SH-SY5Y (cell line): ENCODE measurements around the gene COLQ.

ENCODE experiments used
- GATA2 ChIP-seq: IDR thresholded peaks from 2 replicates; pipeline ENCODE4 v1.6.1; 2011; ENCODE audit warnings: mild to moderate bottlenecking, low read depth, low read length
- GATA3 ChIP-seq: IDR thresholded peaks from 2 replicates; pipeline ENCODE4 v1.6.1; 2011; ENCODE audit warnings: low read depth, mild to moderate bottlenecking, low read length, moderate library complexity

Gene COLQ

DNA sequence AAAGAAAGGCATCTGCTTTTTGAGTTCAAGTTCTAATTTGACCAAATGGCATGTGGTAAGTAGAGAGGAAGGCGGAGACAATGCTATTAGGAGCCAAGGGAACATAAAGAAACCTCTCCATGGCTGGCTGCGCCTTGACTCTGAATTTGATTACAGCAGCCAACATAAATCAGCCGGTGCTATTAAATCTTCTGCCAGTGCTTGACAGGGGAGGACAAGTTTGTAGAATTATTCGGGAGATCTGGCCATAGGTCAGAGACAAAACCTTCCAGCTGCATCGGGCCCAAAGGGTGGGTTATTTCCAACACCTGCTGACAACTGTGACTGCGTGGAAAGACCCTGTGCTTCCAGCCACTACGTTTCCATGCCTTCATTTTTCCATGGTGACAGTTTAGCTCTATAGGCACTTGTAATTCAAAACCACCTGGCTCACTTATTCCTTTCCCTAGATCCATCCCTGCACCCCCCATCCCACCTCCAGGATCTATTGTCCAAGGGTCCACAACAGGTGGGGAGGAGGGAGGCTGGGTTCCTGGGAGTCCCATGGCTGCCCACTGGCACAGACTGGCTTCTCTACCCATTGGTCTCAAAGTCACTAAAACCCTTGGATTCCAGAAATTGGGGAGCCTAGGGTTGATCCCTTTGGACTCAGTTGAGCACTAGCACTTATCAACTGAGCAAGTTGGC, 15.9 kb downstream of the COLQ start:
- TF ChIP-seq GATA3 = no peak
- no peak for TF ChIP-seq GATA2

DNA sequence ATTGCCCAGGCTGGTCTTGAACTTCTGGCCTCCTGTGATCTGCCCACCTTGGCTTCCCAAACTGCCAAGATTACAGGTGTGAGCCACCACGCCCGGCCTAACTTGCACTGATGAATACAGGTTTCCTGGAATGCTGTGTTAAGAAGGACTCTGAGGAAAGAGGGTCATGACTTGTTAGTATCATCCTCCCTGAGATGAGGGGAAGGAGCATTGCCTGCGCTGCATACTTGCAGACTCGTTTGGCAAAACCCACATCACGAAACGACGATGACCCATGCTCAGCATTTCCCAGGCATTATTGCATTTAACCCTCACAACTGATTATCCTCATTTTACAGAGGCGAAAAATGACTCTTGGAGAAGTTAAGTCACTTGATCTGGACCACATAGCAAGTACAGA, 18.9 kb downstream of the COLQ start:
- TF ChIP-seq GATA3 = no peak

DNA sequence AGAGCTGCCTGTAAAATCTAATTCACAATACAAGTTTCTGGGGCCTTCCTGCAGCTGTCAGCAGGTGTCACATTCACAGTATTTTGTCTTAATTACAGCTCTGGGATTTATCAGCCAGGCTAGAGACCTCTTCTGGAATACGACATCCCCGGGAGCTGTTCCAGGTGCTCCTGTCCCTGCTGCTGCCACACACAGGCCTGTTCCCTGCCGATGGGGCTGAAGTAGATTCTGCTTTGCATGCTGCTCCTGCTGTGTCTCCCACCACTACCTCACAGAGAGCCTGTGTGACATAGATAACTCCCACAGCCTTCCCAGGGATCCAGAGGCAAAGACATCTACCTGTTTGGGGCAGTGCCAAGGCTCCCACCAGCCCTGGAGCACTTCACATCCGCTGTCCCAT, 20.4 kb downstream of the COLQ start:
- TF ChIP-seq GATA2 (no peak), GATA3 (no peak)

DNA sequence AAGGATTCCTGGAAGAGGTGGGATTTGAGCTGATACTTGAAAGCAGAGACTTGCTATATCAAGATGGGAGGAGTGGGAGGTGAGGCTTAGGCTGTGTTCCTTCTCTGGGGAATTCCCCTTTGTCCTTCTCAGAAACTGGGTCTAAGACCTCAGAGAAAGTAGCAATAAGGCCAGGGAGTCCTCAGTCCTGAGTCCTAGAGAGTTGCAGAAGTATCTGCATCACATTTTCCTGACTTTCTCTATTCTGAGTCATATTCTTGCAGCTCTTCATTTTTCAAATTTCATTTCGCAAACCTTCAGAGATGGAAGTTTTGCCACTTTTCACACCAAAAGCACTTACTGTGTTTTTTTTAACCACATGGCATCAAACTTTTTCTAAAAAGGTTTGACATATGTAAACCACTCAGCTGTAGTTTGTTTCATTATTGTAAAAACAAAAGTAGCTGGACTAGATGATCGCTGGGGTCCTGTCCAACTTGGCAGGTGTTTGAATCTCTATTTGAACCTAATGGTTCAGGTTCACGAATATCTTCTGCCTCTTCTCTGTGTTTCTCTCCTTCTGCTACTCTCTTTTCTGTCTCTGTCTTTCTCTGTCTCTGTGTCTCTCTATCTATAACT, 21.3 kb downstream of the COLQ start:
- no peak for TF ChIP-seq GATA3
- no peak for TF ChIP-seq GATA2

DNA sequence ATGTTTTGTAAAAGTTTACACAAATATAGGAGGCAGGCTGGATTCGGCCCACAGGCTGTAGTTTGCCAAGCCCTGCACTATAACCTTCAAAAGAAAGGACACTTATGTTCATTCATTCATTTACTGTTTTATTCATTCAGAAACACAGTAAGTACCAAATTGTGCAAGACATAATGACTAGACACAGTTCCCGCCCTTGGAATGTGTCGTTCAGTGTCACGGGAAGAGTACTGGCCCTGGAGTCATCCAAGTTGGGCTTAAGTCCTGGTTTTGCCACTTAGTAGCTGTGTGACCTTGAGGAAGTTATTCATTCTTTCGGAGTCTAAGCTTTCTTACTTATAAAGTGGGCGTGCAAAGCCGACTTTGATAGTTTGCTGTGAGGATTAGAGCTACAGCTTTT, 22.0 kb downstream of the COLQ start:
- TF ChIP-seq GATA3 = no peak

DNA sequence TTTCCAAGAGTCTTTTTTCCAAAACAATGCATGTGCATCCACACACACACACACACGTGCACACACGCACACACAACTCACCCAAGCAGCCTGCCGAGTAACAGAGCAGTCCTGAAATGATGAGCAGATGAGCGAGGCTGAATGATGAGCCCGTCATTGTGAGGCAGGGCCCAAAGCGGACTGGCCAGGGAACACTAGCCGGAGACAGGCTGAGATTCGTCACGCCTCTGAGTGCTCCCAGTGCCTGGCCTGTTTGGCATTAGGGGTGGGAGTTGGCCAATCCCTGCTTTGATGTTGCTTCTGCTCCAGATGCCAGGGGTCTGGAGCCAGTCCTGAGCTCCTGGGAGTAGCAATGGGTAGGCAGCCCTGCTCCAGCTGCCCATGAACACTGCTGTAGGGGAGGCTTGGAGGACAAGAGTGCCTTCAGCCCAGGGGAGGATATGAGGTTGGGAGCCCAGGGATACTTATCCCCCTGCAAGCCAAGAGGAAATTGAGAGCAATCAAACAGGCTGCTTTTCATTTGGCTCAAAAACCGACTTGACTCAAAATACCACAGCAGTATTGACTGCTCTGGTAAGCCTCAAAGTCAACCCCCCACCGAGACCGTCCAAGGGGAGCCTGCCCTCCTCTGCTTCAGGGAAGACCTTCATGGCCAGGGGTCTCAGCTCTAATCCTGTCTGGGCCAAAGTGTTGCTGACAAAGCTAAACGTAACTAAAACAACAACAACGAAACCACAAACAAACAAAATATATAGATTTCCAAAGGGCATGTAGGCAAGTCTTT, 22.9 kb downstream of the COLQ start:
- no peak for TF ChIP-seq GATA3
- no peak for TF ChIP-seq GATA2

DNA sequence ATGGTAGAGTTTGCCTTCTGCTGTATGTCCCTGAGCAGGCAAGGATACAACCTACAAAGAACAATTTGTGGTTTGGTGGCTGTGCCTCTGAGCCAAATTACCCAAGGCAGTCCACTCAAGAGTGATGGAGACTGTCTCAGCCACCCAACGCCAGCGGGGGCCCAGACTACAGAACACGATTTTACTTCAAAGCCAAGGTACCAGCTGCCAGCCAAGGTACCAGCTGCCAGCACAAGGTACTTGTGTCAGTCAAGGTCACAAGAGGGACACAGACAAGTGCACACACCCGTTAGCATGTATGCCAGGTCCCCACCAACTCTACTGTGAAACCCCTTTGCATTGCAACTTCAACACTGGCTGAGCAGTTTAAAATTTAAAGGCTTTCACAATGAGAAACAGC, 23.5 kb downstream of the COLQ start:
- TF ChIP-seq GATA2 (no peak), GATA3 (no peak)

DNA sequence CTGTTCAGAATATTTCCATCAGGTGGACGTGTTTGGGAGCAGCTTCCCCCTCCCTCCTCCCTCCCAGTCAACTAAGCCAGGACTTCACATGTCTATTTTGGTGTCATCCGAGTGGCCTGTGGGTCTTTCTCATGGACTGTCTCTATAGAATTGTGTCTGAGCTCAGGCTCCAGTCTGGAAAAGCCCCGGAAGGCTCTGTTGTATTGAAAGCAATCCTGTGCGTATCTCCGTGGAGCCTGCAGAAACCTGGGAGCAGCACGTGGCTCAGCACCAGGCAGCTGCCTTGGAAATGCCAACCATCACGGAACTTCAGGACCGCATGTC, 25.2 kb downstream of the COLQ start:
- no peak for TF ChIP-seq GATA3
- TF ChIP-seq GATA2 = no peak

DNA sequence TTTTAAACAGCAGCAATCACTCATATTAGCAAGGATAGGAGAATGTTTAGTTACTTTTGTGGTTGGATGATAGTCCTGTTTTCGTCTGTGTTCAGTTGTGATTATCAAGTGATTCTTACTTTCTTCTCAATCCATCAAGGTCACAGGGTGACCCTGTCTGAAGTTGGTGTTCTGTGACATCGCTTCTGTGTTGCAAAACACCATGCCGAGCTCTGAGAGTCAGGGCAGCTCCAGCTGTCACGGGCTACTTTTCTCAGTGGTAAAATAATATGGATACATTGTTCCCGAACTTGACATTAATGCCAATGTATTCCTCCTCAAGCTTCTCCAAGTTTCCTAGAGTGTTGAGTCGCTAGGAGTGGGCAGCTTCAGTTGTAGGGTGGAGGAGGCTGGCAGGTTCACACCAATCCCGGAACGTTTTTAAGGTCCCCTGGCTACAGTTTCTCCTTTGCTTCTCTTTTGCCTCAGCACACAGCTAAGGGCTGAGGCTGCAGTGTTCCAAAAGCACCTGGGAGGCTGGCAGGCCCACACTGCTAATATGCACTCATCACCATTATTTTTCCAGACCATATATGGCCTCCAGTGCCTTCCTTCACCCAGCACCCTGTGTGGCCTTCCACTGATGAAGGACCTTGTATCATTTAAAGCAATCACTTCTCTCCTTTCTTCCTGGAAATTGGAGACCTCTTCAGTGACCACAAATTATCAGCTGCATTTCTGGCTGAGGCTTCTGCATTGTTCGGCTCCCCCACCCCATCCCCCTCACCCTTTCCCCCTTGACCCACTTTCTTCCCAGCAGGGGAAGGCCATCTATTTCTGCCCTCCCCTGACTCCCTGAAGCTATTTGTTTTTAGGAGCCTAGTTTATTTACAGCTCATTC, 25.8 kb downstream of the COLQ start:
- TF ChIP-seq GATA2 (no peak), GATA3 (no peak)

DNA sequence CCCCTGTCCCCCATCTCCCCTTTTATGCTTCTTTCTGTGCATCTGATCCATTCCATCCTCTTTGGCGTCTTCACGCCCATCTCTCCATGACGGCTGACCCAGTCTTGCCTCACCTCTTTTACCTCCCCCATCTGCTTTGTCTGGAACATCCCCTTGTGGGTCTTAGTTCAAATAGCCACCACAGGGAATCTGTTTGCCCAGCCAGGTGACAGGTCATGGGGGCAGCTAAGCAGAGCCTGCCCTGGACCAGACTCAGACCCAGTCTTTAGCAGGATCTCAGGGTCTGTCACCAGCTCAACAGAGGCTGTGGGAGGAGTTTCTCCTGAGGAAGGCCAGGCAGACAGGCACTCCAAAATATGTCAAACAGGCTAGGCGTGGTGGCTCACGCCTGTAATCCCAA, 28.1 kb downstream of the COLQ start:
- TF ChIP-seq GATA3 (no peak), GATA2 (no peak)

DNA sequence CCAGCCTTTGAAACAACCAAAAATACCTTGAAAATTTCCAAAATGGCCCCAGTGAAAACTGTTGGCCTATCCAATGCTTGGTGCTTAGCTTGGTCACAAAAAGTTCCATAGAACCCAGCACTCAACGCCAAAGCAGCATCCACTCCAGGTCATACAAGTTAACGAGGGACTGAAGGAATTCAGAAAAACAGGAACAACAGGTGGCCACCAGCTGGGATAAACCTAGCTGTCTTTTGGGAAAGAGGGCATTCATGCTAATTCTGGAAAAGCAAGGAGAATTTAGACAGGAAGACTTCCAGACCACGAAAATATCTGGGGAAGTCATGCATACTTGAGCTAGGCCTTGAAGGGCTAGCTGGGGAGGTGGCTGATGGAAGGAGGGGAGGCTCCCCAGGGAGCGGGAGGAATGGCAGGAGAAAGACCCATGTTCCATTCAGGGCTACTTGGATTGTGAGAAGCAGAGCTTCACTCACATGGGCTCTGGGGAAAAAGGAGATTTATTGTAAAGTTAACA, 28.6 kb downstream of the COLQ start:
- TF ChIP-seq GATA2 = no peak
- TF ChIP-seq GATA3 = no peak

DNA sequence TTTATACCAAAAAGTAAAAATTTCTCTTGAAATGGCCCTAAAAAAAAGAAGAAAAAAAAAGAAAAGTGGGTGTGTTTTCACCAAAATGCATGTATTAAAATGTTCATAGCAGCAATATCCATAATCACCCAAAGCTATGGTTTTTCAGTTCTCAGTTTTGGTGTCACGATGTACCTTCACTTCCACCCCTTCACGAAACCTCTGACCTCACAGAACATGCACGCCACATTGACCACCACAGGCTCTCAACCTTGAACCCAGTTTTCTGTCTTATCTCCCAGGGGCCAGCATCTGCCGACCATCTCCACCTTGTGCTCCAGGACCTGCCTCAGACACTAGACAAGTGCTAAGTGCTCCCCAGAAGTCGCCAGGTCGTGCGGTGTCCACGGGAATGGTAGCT, 30.4 kb downstream of the COLQ start:
- TF ChIP-seq GATA2 (no peak), GATA3 (no peak)

DNA sequence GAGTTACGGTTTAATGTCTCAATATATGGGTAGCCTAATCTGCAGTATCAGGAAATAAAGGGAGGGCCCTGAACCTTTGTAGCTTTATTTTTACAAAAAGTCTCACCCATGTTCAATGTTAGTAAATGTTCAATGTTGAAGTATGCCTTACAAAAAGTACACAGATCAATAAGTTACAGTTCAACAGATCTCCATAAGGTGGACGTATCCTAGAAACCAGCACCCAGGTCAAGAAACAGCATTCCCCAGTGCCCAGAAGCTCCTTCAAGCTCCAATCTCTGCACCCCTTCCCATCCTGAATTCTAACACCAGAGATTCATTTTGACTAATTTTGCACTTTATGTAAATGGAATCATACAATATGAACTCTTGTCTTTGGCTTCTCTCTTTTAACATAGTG, 31.3 kb downstream of the COLQ start:
- TF ChIP-seq GATA3 = no peak
- no peak for TF ChIP-seq GATA2

DNA sequence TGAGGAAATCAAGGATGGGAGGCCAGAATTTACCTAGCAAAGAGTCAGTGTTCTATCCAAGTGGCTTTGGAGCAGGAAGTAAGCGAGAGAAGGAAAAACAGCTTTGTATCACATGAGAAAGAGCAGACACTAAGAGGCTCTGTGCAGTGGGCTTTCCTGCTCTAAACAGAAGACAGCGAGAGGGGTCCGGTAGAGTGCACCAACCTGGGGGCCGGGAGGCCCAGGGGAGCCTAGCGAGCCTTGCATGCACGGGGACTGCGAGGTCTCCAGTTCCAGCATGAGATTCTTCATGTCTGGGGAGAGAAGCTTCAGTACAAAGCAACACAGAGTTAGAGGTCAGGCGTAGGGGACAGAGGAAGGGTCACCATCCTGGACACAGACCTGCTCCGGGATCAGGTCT, 33.5 kb downstream of the COLQ start:
- no peak for TF ChIP-seq GATA3
- TF ChIP-seq GATA2 = no peak
